ENCODE measurements around the gene RAC2.

RAC2 gene

DNA sequence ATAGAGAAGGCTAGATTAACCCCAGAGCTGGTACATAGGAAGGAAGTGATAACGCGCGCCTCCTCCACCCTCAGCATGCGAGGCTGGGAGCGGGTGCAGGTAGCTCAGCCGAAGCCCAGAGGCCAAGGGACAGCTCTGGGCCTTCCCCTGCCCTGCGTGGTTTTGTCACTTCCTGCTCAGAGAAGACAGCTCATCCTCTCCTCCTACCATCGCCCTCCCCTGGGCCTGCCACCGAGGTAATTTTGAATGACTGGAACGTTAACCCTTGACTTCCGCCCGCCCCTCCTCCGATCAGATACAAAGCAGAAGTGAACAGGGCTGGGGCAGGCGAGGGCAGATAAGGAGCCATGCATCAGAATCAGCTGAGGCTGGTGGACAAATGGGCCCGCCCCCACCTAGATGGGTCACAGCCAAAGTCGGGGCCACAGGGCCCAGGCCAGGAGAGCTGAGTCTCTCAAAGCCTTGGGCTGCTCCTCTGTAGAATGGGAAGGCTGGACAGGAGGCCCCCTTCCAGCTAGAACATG, 1.6 kb downstream of the RAC2 start:
- in situ Hi-C loops (cut with HindIII; ENCODE audit: low sequenced_read_pairs), result no loop called here
- no peak overlapping the region for H3K4me3 ChIP-seq (ENCODE audit: low read depth, low read length)
- TF ChIP-seq, protein P1, sequence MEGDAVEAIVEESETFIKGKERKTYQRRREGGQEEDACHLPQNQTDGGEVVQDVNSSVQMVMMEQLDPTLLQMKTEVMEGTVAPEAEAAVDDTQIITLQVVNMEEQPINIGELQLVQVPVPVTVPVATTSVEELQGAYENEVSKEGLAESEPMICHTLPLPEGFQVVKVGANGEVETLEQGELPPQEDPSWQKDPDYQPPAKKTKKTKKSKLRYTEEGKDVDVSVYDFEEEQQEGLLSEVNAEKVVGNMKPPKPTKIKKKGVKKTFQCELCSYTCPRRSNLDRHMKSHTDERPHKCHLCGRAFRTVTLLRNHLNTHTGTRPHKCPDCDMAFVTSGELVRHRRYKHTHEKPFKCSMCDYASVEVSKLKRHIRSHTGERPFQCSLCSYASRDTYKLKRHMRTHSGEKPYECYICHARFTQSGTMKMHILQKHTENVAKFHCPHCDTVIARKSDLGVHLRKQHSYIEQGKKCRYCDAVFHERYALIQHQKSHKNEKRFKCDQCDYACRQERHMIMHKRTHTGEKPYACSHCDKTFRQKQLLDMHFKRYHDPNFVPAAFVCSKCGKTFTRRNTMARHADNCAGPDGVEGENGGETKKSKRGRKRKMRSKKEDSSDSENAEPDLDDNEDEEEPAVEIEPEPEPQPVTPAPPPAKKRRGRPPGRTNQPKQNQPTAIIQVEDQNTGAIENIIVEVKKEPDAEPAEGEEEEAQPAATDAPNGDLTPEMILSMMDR (IDR thresholded peaks at IDR 0.05; ENCODE audit: low read depth, low read length), result no peak
- no peak for DNase-seq (ENCODE audit: low read depth, low spot score)

GRCh38 chr22:37241351-37242142, 2.5 kb downstream of the RAC2 start:
- TF ChIP-seq, protein P1 (IDR thresholded peaks at IDR 0.05; ENCODE audit: low read depth, low read length), result no peak
- in situ Hi-C loops (cut with HindIII; ENCODE audit: low sequenced_read_pairs), result no loop called here
- no peak for DNase-seq (ENCODE audit: low read depth, low spot score)
- no peak overlapping the region for H3K4me3 ChIP-seq (ENCODE audit: low read depth, low read length)

GRCh38 chr22:37240941-37241320, 3.1 kb downstream of the RAC2 start:
- no peak overlapping the region for H3K4me3 ChIP-seq (ENCODE audit: low read depth, low read length)
- in situ Hi-C loops (cut with HindIII; ENCODE audit: low sequenced_read_pairs), result no loop called here

DNA sequence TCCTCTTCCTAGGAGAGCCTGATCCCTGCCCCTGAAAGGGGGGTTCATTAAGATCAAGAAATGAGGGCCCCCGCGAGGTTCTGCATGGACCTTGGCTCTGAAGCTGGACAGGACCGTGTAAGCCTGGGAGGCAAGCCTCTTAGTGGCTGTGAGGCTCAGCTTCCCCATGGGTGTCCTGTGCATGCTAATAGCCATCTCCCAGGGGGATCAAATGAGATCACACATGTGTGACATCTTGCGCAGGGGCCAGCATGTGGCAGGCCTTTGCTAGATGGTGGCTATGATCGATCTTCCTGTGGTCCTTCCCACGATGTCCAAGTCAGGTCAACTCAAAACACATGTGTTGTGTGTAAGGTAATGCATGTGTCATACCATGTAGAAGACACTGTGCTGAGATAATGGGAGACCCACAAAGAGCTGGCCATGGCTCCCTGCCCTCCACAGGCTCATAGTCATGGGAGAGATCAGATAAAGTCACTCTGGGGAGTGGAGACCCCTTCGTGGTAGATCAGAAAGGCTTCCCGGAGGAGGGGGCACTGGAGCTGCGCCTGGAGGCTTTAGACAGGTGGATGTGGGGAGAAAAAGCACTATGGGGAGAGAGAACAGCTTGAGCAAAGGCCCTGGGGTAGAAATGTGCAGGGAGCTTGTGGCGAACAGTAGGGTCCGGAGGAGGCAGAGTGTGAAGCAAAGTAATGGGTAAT, 3.7 kb downstream of the RAC2 start:
- no peak for DNase-seq (ENCODE audit: low read depth, low spot score)
- in situ Hi-C loops (cut with HindIII; ENCODE audit: low sequenced_read_pairs), result no loop called here
- TF ChIP-seq, protein P1 (IDR thresholded peaks at IDR 0.05; ENCODE audit: low read depth, low read length), result no peak
- H3K4me3 ChIP-seq (ENCODE audit: low read depth, low read length), result no peak overlapping the region

More at GRCh38 chr22:37240941-37241320, 3.1 kb downstream of the RAC2 start:
- TF ChIP-seq, protein P1 (IDR thresholded peaks at IDR 0.05; ENCODE audit: low read depth, low read length), result no peak
- DNase-seq (ENCODE audit: low read depth, low spot score), result no peak

DNA sequence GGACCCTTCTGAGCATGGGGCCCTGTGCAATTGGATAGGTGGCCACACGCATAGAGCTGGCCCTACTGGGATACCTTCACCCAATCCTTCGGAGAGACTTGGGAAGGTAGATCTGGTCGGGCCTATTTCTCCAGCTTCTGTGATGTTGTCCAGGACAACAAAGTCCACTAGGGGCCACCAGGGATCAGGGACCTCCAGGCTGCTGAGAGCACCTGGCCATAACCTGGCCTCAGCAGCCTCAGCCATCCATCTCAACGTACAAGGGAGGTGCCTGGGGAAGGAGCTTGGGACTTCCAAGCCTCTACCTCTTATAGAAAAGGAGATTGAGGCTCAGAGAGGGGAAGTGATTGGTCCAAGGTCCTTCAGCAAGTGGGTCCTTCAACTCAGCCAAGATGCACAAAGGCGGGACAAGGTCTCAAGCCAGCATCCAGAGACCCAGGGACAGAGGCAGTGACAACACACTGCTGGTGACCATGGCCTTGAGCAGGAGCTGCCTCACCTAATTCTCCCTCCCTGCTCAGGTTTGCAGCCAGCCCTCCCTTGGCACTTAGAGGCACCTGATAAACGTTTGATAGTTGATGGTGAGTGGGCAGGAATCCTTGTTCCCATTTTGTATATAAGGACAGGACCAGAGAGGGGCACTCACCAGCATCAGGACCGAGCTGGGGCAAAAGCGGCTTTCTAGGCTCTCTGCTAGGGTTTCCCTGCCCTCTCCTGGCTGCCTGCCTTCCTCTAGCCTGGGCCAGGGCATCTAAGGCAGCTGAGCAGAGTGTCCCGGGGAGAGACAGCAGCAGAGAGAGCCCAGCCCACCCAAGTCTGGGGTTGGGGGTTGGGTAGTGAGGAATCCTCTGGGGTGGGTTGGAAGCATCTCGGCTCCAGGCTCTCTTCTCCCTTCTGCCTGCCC, 4.5 kb downstream of the RAC2 start:
- in situ Hi-C loops (cut with HindIII; ENCODE audit: low sequenced_read_pairs), result no loop called here
- TF ChIP-seq, protein P1 (IDR thresholded peaks at IDR 0.05; ENCODE audit: low read depth, low read length), result no peak
- no peak overlapping the region for H3K4me3 ChIP-seq (ENCODE audit: low read depth, low read length)
- no peak for DNase-seq (ENCODE audit: low read depth, low spot score)
